Ovary (tissue), 3 donors: ENCODE data around the gene TNFRSF13B.
"Not testable (repeated sequence)": the region's sequence is repeated elsewhere in the genome, so short reads cannot be mapped to it uniquely, and the experiment has no call there.

Experiments used
- POLR2A ChIP-seq: fragments of 450-650 bp; IDR thresholded peaks from one replicate; pipeline ENCODE4 v1.6.1; 2017; ENCODE audit warnings: antibody characterized with exemption, mild to moderate bottlenecking, moderate library complexity
- TF ChIP-seq, protein P1 (sequence below), 3 donors: fragments of 450-650 bp in 2 of 3; fragments of 200-600 bp in 1 of 3; IDR thresholded peaks; one replicate each; pipeline versions ENCODE4 v1.5.1 to v1.8.0; 2016 to 2022; ENCODE audit warnings: antibody characterized with exemption in 3 of 3, mild to moderate bottlenecking in 1 of 3
- donor health status: DM: no; HTN: no; CAD: no.

- not testable (repeated sequence) for TF ChIP-seq POLR2A
- TF ChIP-seq, protein P1, sequence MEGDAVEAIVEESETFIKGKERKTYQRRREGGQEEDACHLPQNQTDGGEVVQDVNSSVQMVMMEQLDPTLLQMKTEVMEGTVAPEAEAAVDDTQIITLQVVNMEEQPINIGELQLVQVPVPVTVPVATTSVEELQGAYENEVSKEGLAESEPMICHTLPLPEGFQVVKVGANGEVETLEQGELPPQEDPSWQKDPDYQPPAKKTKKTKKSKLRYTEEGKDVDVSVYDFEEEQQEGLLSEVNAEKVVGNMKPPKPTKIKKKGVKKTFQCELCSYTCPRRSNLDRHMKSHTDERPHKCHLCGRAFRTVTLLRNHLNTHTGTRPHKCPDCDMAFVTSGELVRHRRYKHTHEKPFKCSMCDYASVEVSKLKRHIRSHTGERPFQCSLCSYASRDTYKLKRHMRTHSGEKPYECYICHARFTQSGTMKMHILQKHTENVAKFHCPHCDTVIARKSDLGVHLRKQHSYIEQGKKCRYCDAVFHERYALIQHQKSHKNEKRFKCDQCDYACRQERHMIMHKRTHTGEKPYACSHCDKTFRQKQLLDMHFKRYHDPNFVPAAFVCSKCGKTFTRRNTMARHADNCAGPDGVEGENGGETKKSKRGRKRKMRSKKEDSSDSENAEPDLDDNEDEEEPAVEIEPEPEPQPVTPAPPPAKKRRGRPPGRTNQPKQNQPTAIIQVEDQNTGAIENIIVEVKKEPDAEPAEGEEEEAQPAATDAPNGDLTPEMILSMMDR (IDR thresholded peaks at IDR 0.05), result not testable (repeated sequence)
Observed at GRCh38 chr17:16896235-16896634, 75.7 kb downstream of the TNFRSF13B start.
